Activated naive CD4-positive, alpha-beta T cell treated with anti-CD3 and anti-CD28 coated beads, Interleukin-2, amount 50 U/mL, for 72 hours (primary cell): ENCODE measurements around the gene TMEM259. TPM values are rescaled to one million over a fixed set of nuclear protein-coding genes. Genes with fewer than 3 reads are reported as not detected.

Source experiments
- ATAC-seq, 2 donors: fragments of 150-1000 bp; cut with Tn5 transposase; 2 replicates each; pipeline ENCODE4 v1.10.0; 2021; ENCODE audit warnings: mild to moderate bottlenecking in 2 of 2, moderate library complexity in 2 of 2
- DNase-seq, 2 donors: peaks; one replicate each; pipeline ENCODE4 v3.0.0; 2021 to 2022; ENCODE audit warnings: low spot score in 2 of 2
- H3K27ac Mint-ChIP-seq, 2 donors: one replicate each; pipeline ENCODE4 v1.8.0; 2022; ENCODE audit warnings: mild to moderate bottlenecking in 2 of 2, mixed read lengths in 2 of 2
- H3K36me3 Mint-ChIP-seq, 2 donors: one replicate each; pipeline ENCODE4 v1.8.0; 2022; ENCODE audit warnings: mixed read lengths in 2 of 2
- H3K9me3 Mint-ChIP-seq, 2 donors: one replicate each; pipeline ENCODE4 v1.8.0; 2022; ENCODE audit warnings: mixed read lengths in 2 of 2
- total RNA-seq, 2 donors: library from RNA; stranded (reverse); gene quantifications; one replicate each; pipeline ENCODE4 v1.2.3, GENCODE V29; 2022

TMEM259 gene
- total RNA-seq, 2 donors from 2014 or later = 104 to 156 TPM

- Mint-ChIP-seq H3K9me3 (no peaks in the 10 kb centered on the region), H3K36me3 (no peaks in the 10 kb centered on the region), H3K27ac (no peak overlapping the region)
- DNase-seq (no peak), ATAC-seq (no peak)
These were observed 25.2 kb upstream of the TMEM259 start for GRCh38 chr19:1046117-1046626.

GRCh38 chr19:1045247-1045603 lies 24.3 kb upstream of the TMEM259 start:
- ATAC-seq = peak; percentile 11 to 71
- peak in 1 of 2 donors; percentile 79 for DNase-seq
- Mint-ChIP-seq H3K9me3 (no peaks in the 10 kb centered on the region), H3K36me3 (no peaks in the 10 kb centered on the region), H3K27ac (no peak overlapping the region)

GRCh38 chr19:1042689-1043511 lies 22.0 kb upstream of the TMEM259 start:
- H3K36me3 Mint-ChIP-seq = peaks cover 2 to 11% of the 10 kb centered on the region in 2 donors

GRCh38 chr19:1041835-1042685 lies 21.1 kb upstream of the TMEM259 start:
- no peak for ATAC-seq
- Mint-ChIP-seq H3K27ac (no peak overlapping the region), H3K9me3 (no peaks in the 10 kb centered on the region), H3K36me3 (peaks cover 8 to 20% of the 10 kb centered on the region in 2 donors)
- DNase-seq = no peak

More at GRCh38 chr19:1042689-1043511, 22.0 kb upstream of the TMEM259 start:
- DNase-seq (no peak), ATAC-seq (no peak)
- no peaks in the 10 kb centered on the region for H3K9me3 Mint-ChIP-seq
- no peak overlapping the region for H3K27ac Mint-ChIP-seq

GRCh38 chr19:1041272-1041834 lies 20.4 kb upstream of the TMEM259 start:
- no peak for DNase-seq
- Mint-ChIP-seq H3K9me3 (no peaks in the 10 kb centered on the region), H3K27ac (peak overlapping the region in 1 of 2 donors; percentile 87), H3K36me3 (peaks cover 8 to 25% of the 10 kb centered on the region in 2 donors)
- ATAC-seq = no peak

- Mint-ChIP-seq H3K36me3 (peaks cover 8 to 32% of the 10 kb centered on the region in 2 donors), H3K9me3 (no peaks in the 10 kb centered on the region), H3K27ac (peak overlapping the region in 1 of 2 donors; percentile 87)
- DNase-seq = peak; percentile 90 to 93
- ATAC-seq = peak; percentile 69 to 71
These were observed 19.8 kb upstream of the TMEM259 start for GRCh38 chr19:1040476-1041271.

- peak; percentile 93 to 94 for ATAC-seq
- DNase-seq = peak; percentile 99 to 100
- no peaks in the 10 kb centered on the region for H3K9me3 Mint-ChIP-seq
- H3K27ac Mint-ChIP-seq = peak within 1 kb of the TSS; percentile 82 to 87
- peaks cover 8 to 39% of the 10 kb centered on the region in 2 donors for H3K36me3 Mint-ChIP-seq
These were observed 18.9 kb upstream of the TMEM259 start, which contains the start of gene ABCA7 for GRCh38 chr19:1039646-1040475. TSS of gene ABCA7 (plus strand) at chr19:1040107. CDS start at chr19:1041362, 1,255 bp downstream.

GRCh38 chr19:1038978-1039645 lies 18.2 kb upstream of the TMEM259 start:
- peaks cover 8 to 39% of the 10 kb centered on the region in 2 donors for H3K36me3 Mint-ChIP-seq
- no peak for DNase-seq
- peak overlapping the region in 1 of 2 donors; percentile 87 for H3K27ac Mint-ChIP-seq
- no peak for ATAC-seq
- H3K9me3 Mint-ChIP-seq = no peaks in the 10 kb centered on the region

- peaks cover 0 to 4% of the 10 kb centered on the region in 2 donors for H3K9me3 Mint-ChIP-seq
- H3K27ac Mint-ChIP-seq = peak overlapping the region; percentile 86 to 87
- ATAC-seq = no peak
- peaks cover 8 to 49% of the 10 kb centered on the region in 2 donors for H3K36me3 Mint-ChIP-seq
- DNase-seq = no peak
These were observed 16.7 kb upstream of the TMEM259 start for GRCh38 chr19:1037621-1038064.

GRCh38 chr19:1035998-1036621 lies 15.2 kb upstream of the TMEM259 start:
- ATAC-seq (no peak), DNase-seq (no peak)
- Mint-ChIP-seq H3K36me3 (peaks cover 13 to 56% of the 10 kb centered on the region in 2 donors), H3K9me3 (peaks cover 0 to 4% of the 10 kb centered on the region in 2 donors), H3K27ac (peak overlapping the region in 1 of 2 donors; percentile 22)

GRCh38 chr19:1032264-1032867 lies 11.4 kb upstream of the TMEM259 start:
- Mint-ChIP-seq H3K27ac (no peak overlapping the region), H3K36me3 (peaks cover 22 to 40% of the 10 kb centered on the region in 2 donors)
- no peak for ATAC-seq

GRCh38 chr19:1028062-1028926 lies 7.4 kb upstream of the TMEM259 start:
- DNase-seq (no peak), ATAC-seq (peak; percentile 29 to 56)
- peak overlapping the region in 1 of 2 donors; percentile 86 for H3K27ac Mint-ChIP-seq
- peaks cover 19 to 26% of the 10 kb centered on the region in 2 donors for H3K36me3 Mint-ChIP-seq
- peaks cover 0 to 2% of the 10 kb centered on the region in 2 donors for H3K9me3 Mint-ChIP-seq

More at GRCh38 chr19:1032264-1032867, 11.4 kb upstream of the TMEM259 start:
- H3K9me3 Mint-ChIP-seq = peaks cover 0 to 4% of the 10 kb centered on the region in 2 donors
- no peak for DNase-seq

- H3K27ac Mint-ChIP-seq = peak overlapping the region in 1 of 2 donors; percentile 86
- H3K36me3 Mint-ChIP-seq = peaks cover 13 to 26% of the 10 kb centered on the region in 2 donors
- DNase-seq = no peak
- H3K9me3 Mint-ChIP-seq = no peaks in the 10 kb centered on the region
- no peak for ATAC-seq
These were observed 6.7 kb upstream of the TMEM259 start for GRCh38 chr19:1027650-1028061.
